ENCODE measurements around the gene USP17L19.
"Not testable (repeated sequence)": the region's sequence is repeated elsewhere in the genome, so short reads cannot be mapped to it uniquely, and the experiment has no call there.

Gene USP17L19

DNA sequence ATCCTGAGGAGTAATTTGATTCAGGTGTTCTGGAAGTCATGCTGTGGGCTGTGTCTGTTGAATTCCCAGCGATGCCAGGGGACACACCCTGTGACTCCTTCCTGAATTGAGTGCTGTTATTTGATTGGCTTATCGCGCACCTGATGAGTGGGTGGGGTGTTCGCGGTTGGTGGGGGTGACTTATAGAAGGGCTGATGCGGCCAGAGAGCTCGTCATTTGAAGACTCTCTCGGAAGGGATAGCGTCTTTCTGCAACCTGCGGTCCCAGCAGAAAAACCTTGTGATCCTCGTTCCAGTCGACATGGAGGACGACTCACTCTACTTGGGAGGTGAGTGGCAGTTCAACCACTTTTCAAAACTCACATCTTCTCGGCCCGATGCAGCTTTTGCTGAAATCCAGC is 4.6 kb downstream of the USP17L19 start, which contains the start of gene USP17L20:
Gene USP17L20, plus strand, starts transcription at position 301 of the 400 bp plus-strand sequence. Its CDS starts 0 bp downstream, at position 301.
- WGBS: no CpG with 5 or more reads among the region's 15 CpGs
- not testable (repeated sequence) for H3K27me3 ChIP-seq (ENCODE audit: insufficient read depth, low read length); H3K4me3 ChIP-seq (ENCODE audit: low read length)

DNA sequence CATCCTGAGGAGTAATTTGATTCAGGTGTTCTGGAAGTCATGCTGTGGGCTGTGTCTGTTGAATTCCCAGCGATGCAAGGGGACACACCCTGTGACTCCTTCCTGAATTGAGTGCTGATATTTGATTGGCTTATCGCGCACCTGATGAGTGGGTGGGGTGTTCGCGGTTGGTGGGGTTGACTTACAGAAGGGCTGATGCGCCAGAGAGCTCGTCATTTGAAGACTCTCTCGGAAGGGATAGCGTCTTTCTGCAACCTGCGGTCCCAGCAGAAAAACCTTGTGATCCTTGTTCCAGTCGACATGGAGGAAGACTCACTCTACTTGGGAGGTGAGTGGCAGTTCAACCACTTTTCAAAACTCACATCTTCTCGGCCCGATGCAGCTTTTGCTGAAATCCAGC is 9.4 kb downstream of the USP17L19 start, which contains the start of gene USP17L21:
Gene USP17L21, plus strand, starts transcription at position 301 of the 400 bp plus-strand sequence. Its CDS starts 0 bp downstream, at position 301.
- WGBS: no CpG with 5 or more reads among the region's 13 CpGs
- not testable (repeated sequence) for H3K36me3 ChIP-seq (ENCODE audit: insufficient read depth, low read length)

More for the DNA sequence above, 4.6 kb downstream of the USP17L19 start, which contains the start of gene USP17L20:
- H3K4me1 ChIP-seq (ENCODE audit: insufficient read depth, low read length); H3K9ac ChIP-seq (ENCODE audit: low read depth, low read length); H3K27ac ChIP-seq (ENCODE audit: low read depth, low read length); H3K36me3 ChIP-seq (ENCODE audit: insufficient read depth, low read length); H3K9me3 ChIP-seq (ENCODE audit: insufficient read depth, low read depth, low read length): not testable (repeated sequence)

DNA sequence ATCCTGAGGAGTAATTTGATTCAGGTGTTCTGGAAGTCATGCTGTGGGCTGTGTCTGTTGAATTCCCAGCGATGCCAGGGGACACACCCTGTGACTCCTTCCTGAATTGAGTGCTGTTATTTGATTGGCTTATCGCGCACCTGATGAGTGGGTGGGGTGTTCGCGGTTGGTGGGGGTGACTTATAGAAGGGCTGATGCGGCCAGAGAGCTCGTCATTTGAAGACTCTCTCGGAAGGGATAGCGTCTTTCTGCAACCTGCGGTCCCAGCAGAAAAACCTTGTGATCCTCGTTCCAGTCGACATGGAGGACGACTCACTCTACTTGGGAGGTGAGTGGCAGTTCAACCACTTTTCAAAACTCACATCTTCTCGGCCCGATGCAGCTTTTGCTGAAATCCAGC is 14.1 kb downstream of the USP17L19 start, which contains the start of gene USP17L22:
Gene USP17L22, plus strand, starts transcription at position 301 of the 400 bp plus-strand sequence. Its CDS starts 0 bp downstream, at position 301.
- H3K27me3 ChIP-seq (ENCODE audit: insufficient read depth, low read length); H3K36me3 ChIP-seq (ENCODE audit: insufficient read depth, low read length); H3K9me3 ChIP-seq (ENCODE audit: insufficient read depth, low read depth, low read length); H3K27ac ChIP-seq (ENCODE audit: low read depth, low read length); H3K4me3 ChIP-seq (ENCODE audit: low read length); H3K4me1 ChIP-seq (ENCODE audit: insufficient read depth, low read length); H3K9ac ChIP-seq (ENCODE audit: low read depth, low read length): not testable (repeated sequence)
- WGBS: no CpG with 5 or more reads among the region's 15 CpGs

More for the DNA sequence above, 9.4 kb downstream of the USP17L19 start, which contains the start of gene USP17L21:
- H3K27me3 ChIP-seq (ENCODE audit: insufficient read depth, low read length); H3K9ac ChIP-seq (ENCODE audit: low read depth, low read length); H3K4me3 ChIP-seq (ENCODE audit: low read length); H3K9me3 ChIP-seq (ENCODE audit: insufficient read depth, low read depth, low read length); H3K27ac ChIP-seq (ENCODE audit: low read depth, low read length); H3K4me1 ChIP-seq (ENCODE audit: insufficient read depth, low read length): not testable (repeated sequence)

DNA sequence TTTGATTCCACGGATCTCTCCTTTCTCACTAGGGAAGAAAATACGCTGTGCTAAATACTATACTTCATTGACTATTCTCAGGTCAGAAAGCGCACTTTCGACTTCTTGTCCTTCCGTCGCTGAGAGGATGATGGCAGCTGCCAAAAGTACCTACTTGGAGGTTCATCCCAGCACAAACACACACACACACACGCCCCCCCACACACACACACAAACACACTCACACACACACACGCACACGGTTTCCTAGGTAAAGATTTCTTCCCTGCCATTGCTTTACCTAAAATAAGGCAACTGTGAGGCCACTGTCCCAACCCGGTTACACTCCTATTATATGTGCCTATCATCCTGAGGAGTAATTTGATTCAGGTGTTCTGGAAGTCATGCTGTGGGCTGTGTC is 18.5 kb downstream of the USP17L19 start:
- H3K27ac ChIP-seq (ENCODE audit: low read depth, low read length); H3K4me1 ChIP-seq (ENCODE audit: insufficient read depth, low read length); H3K27me3 ChIP-seq (ENCODE audit: insufficient read depth, low read length); H3K4me3 ChIP-seq (ENCODE audit: low read length); H3K9me3 ChIP-seq (ENCODE audit: insufficient read depth, low read depth, low read length); H3K36me3 ChIP-seq (ENCODE audit: insufficient read depth, low read length); H3K9ac ChIP-seq (ENCODE audit: low read depth, low read length): not testable (repeated sequence)
- WGBS: 76% methylated on average over 5 of the region's 10 CpGs
